Thyroid gland (tissue), 4 donors: Measurements from ENCODE around the gene CDH22. TPM values are rescaled to one million over a fixed set of nuclear protein-coding genes. Genes with fewer than 3 reads are reported as not detected.

Experiments
- DNase-seq, 2 donors: peaks; one replicate each; pipeline ENCODE4 v3.0.0-alpha.2; 2019
- H3K27ac ChIP-seq, 3 donors: fragments of 200-600 bp; sonication (generic); 1 replicate in 2 of 3; 2 replicates in 1 of 3; pipeline ENCODE4 v1.5.1; 2016 to 2019; ENCODE audit warnings: mild to moderate bottlenecking in 1 of 3, moderate library complexity in 1 of 3
- H3K27me3 ChIP-seq: fragments of 200-600 bp; sonication (generic); one replicate; pipeline ENCODE4 v1.5.1; 2019
- H3K36me3 ChIP-seq, 2 donors: fragments of 200-600 bp; sonication (generic); one replicate each; pipeline ENCODE4 v1.5.1; 2016 to 2019
- H3K4me1 ChIP-seq, 2 donors: fragments of 200-600 bp; sonication (generic); one replicate each; pipeline ENCODE4 v1.5.1; 2017 to 2019
- H3K4me3 ChIP-seq, 3 donors: fragments of 200-600 bp; sonication (generic); replicated peaks in 1 of 3; 1 replicate in 2 of 3; 2 replicates in 1 of 3; pipeline ENCODE4 v1.5.1; 2016; ENCODE audit warnings: mild to moderate bottlenecking in 1 of 3
- H3K9me3 ChIP-seq: fragments of 200-600 bp; sonication (generic); one replicate; pipeline ENCODE4 v1.5.1; 2017
- CTCF ChIP-seq, 6 experiments: fragments of 200-600 bp in 3 of 6; fragments of 450-650 bp in 3 of 6; sonication (generic) in 3 of 6; IDR thresholded peaks; one replicate each; pipeline ENCODE4 v1.5.1; 2016 to 2019; ENCODE audit warnings: antibody characterized with exemption in 6 of 6, mild to moderate bottlenecking in 2 of 6, inconsistent platforms in 1 of 6, moderate library complexity in 1 of 6
- POLR2A ChIP-seq, 2 donors: fragments of 450-650 bp; IDR thresholded peaks; one replicate each; pipeline ENCODE4 v1.6.1; 2017; ENCODE audit warnings: antibody characterized with exemption in 2 of 2, mild to moderate bottlenecking in 2 of 2, moderate library complexity in 1 of 2
- WGBS, 2 donors: methylation state at CpG; one replicate each; pipeline ENCODE4 v1.1.5; 2017; 5-methylcytosine and 5-hydroxymethylcytosine counted together
- intact Hi-C: fragments of 100-400 bp; cut with DNase I; formaldehyde crosslinking; loops from one replicate; pipeline ENCODE4 v1.15.1; 2023
- total RNA-seq, 4 donors: library from RNA; depleted of rRNA; stranded (reverse); fragments of >200 nt; gene quantifications; one replicate each; pipeline ENCODE4 v1.2.3, GENCODE V29; 2016

The CDH22 gene
- total RNA-seq, 4 donors from 2014 or later, result 0.38 to 3.0 (median 1.2) TPM

- H3K27me3 ChIP-seq, result no peaks in the 10 kb centered on the region
- WGBS, 2 donors, result 43 to 48% methylated on average over 8 to 11 of the region's 11 CpGs
Measured at GRCh38 chr20:46267108-46268105, 40.9 kb downstream of the CDH22 start.

GRCh38 chr20:46265539-46265938 lies 42.8 kb downstream of the CDH22 start:
- no peak overlapping the region for H3K4me3 ChIP-seq
- 91 to 94% methylated on average over 2 of the region's 2 CpGs for WGBS, 2 donors
- H3K27ac ChIP-seq, result no peak overlapping the region
- no peaks in the 10 kb centered on the region for H3K36me3 ChIP-seq
- no peak for DNase-seq
- H3K4me1 ChIP-seq, result peaks cover 0 to 8% of the 10 kb centered on the region in 2 donors
- intact Hi-C loops, result no loop called here
- H3K27me3 ChIP-seq, result no peaks in the 10 kb centered on the region
- TF ChIP-seq POLR2A (IDR thresholded peaks at IDR 0.05) (no peak), CTCF (IDR thresholded peaks at IDR 0.05) (no peak)
- H3K9me3 ChIP-seq, result no peaks in the 10 kb centered on the region

More at GRCh38 chr20:46267108-46268105, 40.9 kb downstream of the CDH22 start:
- no peaks in the 10 kb centered on the region for H3K36me3 ChIP-seq
- no peak for DNase-seq
- H3K27ac ChIP-seq, result no peak overlapping the region
- H3K4me3 ChIP-seq, result no peak overlapping the region
- TF ChIP-seq POLR2A (IDR thresholded peaks at IDR 0.05), result no peak
- TF ChIP-seq CTCF (IDR thresholded peaks at IDR 0.05), result no peak
- intact Hi-C loops, result no loop called here
- no peaks in the 10 kb centered on the region for H3K9me3 ChIP-seq
- no peaks in the 10 kb centered on the region for H3K4me1 ChIP-seq

GRCh38 chr20:46264391-46265266 lies 43.7 kb downstream of the CDH22 start:
- intact Hi-C loops, result no loop called here

GRCh38 chr20:46261456-46262253 lies 46.6 kb downstream of the CDH22 start:
- no peak overlapping the region for H3K4me3 ChIP-seq
- no peaks in the 10 kb centered on the region for H3K27me3 ChIP-seq
- WGBS, 2 donors, result 48 to 54% methylated on average over 8 to 11 of the region's 12 CpGs
- H3K36me3 ChIP-seq, result no peaks in the 10 kb centered on the region
- no peak for TF ChIP-seq CTCF (IDR thresholded peaks at IDR 0.05)
- TF ChIP-seq POLR2A (IDR thresholded peaks at IDR 0.05), result no peak
- H3K9me3 ChIP-seq, result no peaks in the 10 kb centered on the region
- intact Hi-C loops, result no loop called here
- H3K4me1 ChIP-seq, result peaks cover 0 to 8% of the 10 kb centered on the region in 2 donors
- no peak overlapping the region for H3K27ac ChIP-seq
- DNase-seq, result peak; percentile 30 to 41

More at GRCh38 chr20:46264391-46265266, 43.7 kb downstream of the CDH22 start:
- no peaks in the 10 kb centered on the region for H3K27me3 ChIP-seq
- H3K9me3 ChIP-seq, result no peaks in the 10 kb centered on the region
- no peak overlapping the region for H3K27ac ChIP-seq
- DNase-seq, result no peak
- no peak for TF ChIP-seq POLR2A (IDR thresholded peaks at IDR 0.05)
- no peak for TF ChIP-seq CTCF (IDR thresholded peaks at IDR 0.05)
- no peak overlapping the region for H3K4me3 ChIP-seq
- no peaks in the 10 kb centered on the region for H3K36me3 ChIP-seq
- 84 to 90% methylated on average over 24 to 26 of the region's 26 CpGs for WGBS, 2 donors
- peaks cover 0 to 8% of the 10 kb centered on the region in 2 donors for H3K4me1 ChIP-seq
